Limb (tissue), 2 donors: Measurements from ENCODE around the gene PRKCA.

Source experiments
- DNase-seq, 2 donors: peaks; one replicate each; pipeline ENCODE4 v3.0.0-alpha.2; 2016; ENCODE audit errors: extremely low spot score in 2 of 2

The PRKCA gene

GRCh38 chr17:66755944-66756290, 453.5 kb downstream of the PRKCA start:
- no peak for DNase-seq

GRCh38 chr17:66760324-66760723, 457.9 kb downstream of the PRKCA start:
- no peak for DNase-seq

- no peak for DNase-seq
These were observed 459.9 kb downstream of the PRKCA start for GRCh38 chr17:66762276-66762675.

DNA sequence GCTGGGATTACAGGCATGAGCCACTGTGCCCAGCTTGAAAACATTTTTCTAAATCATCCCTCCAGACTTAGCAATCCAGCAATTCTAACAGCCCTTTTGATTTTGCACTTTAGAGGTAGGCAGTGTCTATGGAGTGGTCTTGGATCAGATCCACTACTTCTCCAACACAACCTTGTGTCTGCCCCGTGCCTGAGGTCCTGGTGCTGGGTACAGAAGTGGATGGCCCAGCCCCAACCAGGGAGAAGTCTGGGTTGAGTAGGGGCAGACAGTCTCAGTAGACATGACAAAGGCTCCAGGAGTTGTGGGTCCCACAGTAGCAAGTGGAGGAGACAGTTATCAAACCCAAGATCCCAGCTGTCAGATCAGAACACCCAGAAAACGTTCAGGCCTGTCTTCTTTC, 460.6 kb downstream of the PRKCA start:
- no peak for DNase-seq

DNA sequence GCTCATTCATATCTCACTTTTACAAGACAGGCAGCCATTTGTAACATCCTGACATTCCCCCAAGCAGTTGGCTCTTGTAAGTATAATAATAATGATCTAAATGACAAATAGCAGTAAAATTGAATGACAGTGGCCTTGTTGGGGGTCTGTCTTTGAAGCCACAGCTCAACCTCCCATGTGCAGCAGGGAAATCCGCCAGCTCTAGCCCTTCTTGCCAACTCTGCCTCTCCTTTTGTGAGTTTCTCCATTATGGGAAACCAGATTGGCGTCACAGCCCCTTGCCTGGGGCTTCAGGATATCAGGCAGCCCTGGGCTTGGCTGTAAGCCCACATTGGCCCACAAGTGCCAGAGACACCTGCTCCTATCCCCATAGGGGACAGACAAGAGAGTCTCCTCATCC, 462.1 kb downstream of the PRKCA start:
- DNase-seq: peak in 1 of 2 donors; percentile 56

DNA sequence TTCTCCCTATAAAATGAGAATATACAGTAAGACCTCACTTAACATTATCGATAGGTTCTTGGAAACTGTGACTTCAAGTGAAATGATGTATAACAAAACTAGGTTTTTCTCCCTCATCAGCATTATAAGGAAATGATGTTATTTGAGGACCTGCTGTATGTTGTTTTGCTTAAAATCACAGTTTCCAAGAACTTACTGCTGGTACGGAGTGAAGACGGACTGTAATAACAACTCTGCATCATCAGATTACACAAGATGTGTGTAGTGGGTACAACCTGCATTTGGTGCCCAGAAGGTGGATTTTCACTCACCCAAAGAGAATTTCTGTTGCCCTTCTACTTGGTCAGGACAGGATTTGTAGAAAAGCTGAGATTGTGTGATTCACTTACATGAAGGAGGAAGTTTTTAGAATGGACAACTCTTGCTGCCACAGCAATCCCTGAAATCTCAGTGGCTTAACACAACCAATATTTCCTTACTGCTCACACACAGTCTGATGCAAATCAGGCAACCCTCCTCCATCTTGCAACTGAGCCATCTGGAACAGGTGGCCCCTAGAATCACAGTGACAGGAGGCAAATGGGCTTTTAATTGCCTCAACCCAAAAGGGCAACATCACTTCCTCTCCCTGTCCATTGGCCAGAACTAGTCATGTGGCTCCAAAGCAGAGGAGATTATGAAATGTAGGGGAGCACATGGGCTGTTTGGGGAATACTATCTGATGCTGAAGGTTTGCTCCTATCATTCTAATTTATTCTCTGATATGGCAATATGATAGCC, 464.9 kb downstream of the PRKCA start:
- no peak for DNase-seq

- DNase-seq: no peak
These were observed 467.5 kb downstream of the PRKCA start for GRCh38 chr17:66769911-66770310.

DNA sequence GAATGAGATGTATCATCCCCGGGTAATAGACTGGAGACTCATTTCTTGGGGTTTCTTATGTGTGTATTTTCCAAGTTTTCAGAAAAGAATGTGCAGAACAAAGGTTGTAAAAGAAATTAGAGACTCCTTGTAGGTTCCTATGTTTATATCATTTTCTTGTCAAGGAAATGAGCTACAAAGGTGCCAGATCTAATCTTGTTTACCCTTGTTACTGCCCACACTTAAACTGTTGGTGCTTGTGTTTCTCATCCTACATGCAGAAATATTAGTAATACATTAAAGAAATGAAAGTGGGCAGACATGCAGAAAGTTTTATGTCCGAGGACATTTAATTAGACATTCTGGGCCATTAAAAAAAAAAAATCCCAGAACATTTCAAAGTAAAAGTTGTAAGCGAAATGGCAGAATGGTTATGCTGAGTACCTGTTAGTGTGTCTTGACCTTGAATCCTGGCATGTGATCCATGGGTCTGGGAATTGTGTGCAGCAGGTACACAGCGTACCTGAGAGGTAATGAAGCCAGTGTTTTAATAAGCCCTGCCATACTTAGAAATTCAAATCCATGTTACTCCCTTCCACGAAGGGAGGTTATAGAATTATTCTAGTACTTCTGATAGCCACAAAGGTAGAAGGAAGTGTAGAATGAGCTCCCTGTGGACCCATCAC, 469.9 kb downstream of the PRKCA start:
- no peak for DNase-seq

GRCh38 chr17:66775271-66775670, 472.9 kb downstream of the PRKCA start:
- DNase-seq: no peak

DNA sequence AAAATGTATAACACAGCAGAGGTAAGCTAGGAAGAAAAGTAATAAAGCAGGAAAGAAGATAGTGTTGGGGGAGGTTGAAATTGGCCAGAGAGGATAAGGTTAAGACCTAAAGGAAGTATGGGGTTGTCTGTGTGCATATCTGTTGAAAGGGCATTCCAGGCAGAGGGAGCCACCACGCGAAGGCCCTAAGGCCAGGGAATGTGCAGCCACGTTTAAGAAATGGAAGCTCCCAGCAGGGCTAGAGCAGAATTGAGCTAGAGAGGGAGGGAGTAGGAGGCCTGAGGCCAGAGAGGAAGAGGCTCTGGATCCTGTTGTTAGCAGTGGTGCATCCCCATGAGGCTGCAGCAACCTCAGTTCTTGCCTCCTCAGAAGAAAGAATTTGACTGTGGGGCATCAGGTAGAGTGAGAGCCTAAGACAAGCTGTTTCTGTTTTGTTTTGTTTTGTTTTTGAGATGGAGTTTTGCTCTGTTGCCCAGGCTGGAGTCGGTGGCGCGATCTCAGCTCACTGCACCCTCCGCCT, 473.5 kb downstream of the PRKCA start:
- no peak for DNase-seq

DNA sequence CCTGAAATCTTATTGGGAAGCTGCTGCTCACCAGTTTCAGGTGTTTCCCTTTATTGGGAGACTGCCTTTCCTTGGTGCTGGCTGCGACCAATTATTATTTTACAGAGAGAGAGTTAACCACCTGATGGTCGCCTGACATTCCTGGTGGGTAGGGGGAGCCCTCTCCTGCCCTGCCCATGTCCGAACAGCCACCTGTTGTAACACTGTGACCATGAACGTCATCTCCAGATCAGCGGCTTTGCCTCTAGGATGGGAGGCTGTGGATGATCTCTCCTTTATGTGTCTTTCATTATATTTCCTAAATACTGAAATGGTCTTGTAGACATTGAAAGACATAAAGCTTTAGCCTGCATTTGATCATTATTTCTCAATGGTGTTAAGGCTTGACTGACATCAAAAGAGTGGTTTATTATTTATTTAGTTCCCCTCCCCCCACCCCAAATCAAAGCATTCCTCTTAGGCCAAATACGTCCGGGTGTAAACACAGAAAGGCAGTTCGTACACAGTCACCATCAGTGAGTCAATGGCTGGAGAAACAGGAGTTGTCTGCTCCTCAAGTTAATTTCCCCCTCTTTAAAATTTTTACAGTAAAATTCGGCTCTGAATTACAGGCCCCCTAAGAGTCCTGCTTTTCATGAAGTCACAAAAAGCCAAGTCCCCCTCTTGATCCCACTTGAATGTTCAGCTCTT, 474.7 kb downstream of the PRKCA start:
- DNase-seq: no peak

- DNase-seq: peak; percentile 33 to 54
These were observed 475.3 kb downstream of the PRKCA start for GRCh38 chr17:66777689-66778225.

DNA sequence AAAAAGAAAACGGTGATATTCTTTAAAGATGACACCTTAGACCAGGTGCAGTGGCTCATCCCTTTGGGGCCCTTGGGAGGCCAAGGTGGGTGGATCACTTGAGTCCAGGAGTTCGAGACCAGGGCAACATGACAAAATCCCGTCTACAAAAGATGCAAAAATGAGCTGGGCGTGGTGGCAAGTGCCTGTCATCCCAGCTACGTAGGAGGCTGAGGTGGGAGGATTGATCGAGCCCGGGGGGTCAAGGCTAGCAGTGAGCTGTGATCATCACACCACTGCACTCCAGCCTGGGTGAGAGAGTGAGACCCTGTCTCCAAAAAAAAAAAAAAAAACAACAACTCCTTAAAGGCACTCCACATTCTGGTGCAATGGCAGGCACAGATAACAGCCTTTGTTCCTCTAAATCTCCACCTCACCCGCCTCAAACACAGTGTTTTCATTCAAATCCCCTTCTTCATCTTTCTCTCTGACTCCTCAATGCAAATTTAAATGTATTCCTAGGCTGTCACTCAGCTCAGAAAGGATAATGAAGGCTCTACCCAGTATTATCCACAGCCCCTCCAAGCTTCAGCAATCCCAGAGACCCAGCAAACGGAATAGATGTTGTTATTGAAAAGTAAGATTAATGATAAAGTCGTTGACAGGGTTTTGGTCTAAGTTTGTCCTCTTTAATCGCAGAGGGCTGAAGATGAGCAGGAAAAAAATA, 476.3 kb downstream of the PRKCA start:
- no peak for DNase-seq

- no peak for DNase-seq
These were observed 476.8 kb downstream of the PRKCA start for GRCh38 chr17:66779237-66779606.

GRCh38 chr17:66781135-66781534, 478.7 kb downstream of the PRKCA start:
- DNase-seq: no peak

- no peak for DNase-seq
These were observed 480.4 kb downstream of the PRKCA start for GRCh38 chr17:66782851-66783250.

GRCh38 chr17:66783656-66784381, 481.4 kb downstream of the PRKCA start:
- no peak for DNase-seq

GRCh38 chr17:66784621-66785364, 482.4 kb downstream of the PRKCA start:
- no peak for DNase-seq

DNA sequence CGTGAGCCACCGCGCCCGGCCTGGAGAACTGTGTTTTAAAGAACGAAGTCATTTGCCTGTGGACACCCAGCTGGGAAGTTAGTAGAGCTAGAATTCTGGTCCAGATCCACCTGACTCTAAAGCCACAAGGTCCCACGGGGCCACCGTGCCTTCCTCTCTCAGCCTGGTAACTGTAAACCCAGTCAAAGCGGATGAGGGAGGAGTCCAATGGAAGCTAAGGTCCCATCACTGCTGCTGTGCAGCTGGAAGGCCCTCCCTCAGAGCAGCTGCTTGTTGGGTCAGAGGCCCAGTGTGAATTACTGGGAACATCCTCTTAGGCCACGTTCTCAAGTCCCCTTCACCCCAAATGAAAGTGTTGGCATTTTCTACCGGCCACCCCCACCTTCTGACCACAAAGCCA, 483.7 kb downstream of the PRKCA start:
- DNase-seq: no peak

DNA sequence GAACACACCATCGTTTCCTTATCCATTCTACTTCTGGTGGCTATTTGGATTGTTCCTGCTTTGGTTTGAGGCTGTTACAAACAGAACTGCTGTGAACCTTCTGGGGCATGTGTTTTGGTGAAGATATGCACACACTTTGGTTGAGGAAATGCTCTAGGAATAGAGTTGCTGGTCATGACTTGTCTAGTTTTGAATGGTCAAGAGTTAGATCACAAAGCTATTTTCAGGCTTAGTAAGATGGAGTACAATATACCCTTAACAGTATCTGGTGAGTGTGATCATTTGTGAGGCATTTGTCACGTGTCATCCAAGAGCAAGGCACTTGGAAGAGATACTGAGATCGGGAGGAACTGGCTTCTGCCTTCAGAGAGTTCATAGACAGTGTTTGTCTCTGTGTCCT, 485.5 kb downstream of the PRKCA start:
- no peak for DNase-seq
